NCI-H526 treated with DMSO at 0.1 percent for 48 hours (cell line): ENCODE data around the gene C4orf36.

Experiments used
- DNase-seq: peaks from one replicate; lab custom pipeline; 2025; lab: John Stamatoyannopoulos, UW

C4orf36 gene

GRCh38 chr4:86857341-86858052 lies 34.7 kb downstream of the C4orf36 start:
- DNase-seq, result no peak

- DNase-seq, result no peak
Measured at GRCh38 chr4:86856896-86857295, 35.3 kb downstream of the C4orf36 start.

- no peak for DNase-seq
Measured at GRCh38 chr4:86855572-86855971, 36.6 kb downstream of the C4orf36 start.

- DNase-seq, result no peak
Measured at GRCh38 chr4:86853209-86853608, 39.0 kb downstream of the C4orf36 start.

GRCh38 chr4:86848732-86849619 lies 43.2 kb downstream of the C4orf36 start, which contains the start of gene SLC10A6:
Gene SLC10A6 (minus strand): TSS chr4:86849384. CDS start chr4:86849115, 269 bp downstream.
- no peak for DNase-seq

- no peak for DNase-seq
Measured at GRCh38 chr4:86848136-86848535, 44.1 kb downstream of the C4orf36 start.

GRCh38 chr4:86847571-86847970 lies 44.7 kb downstream of the C4orf36 start:
- DNase-seq, result no peak

- DNase-seq, result no peak
Measured at GRCh38 chr4:86846921-86847320, 45.3 kb downstream of the C4orf36 start.

GRCh38 chr4:86845593-86845992 lies 46.6 kb downstream of the C4orf36 start:
- DNase-seq, result no peak

- no peak for DNase-seq
Measured at GRCh38 chr4:86841309-86841708, 50.9 kb downstream of the C4orf36 start.

GRCh38 chr4:86840858-86841257 lies 51.4 kb downstream of the C4orf36 start:
- no peak for DNase-seq

GRCh38 chr4:86837691-86838503 lies 54.3 kb downstream of the C4orf36 start:
- DNase-seq, result no peak

- DNase-seq, result no peak
Measured at GRCh38 chr4:86835677-86836076, 56.5 kb downstream of the C4orf36 start.

GRCh38 chr4:86834901-86835300 lies 57.3 kb downstream of the C4orf36 start:
- no peak for DNase-seq

- no peak for DNase-seq
Measured at GRCh38 chr4:86833615-86834014, 58.6 kb downstream of the C4orf36 start.

- DNase-seq, result no peak
Measured at GRCh38 chr4:86831262-86832130, 60.7 kb downstream of the C4orf36 start.
